MCF 10A (cell line): Measurements from ENCODE around the gene TNIP2. TPM values are rescaled to one million over a fixed set of nuclear protein-coding genes. Genes with fewer than 3 reads are reported as not detected.

Experiments used
- BruUV-seq: library from RNA; stranded (reverse); fragments of 400-500 nt; replicated peaks from 2 replicates; lab custom pipeline; 2021; lab: Mats Ljungman, UMichigan
- CTCF ChIA-PET: fragments of 300-600 bp; sonication (Branson Sonifier 250); formaldehyde crosslinking; extraction: SDS; loops from one replicate; lab custom pipeline; 2021; ENCODE audit warnings: antibody characterized with exemption, inconsistent platforms; lab: Yijun Ruan, JAX
- POLR2A ChIA-PET: fragments of 300-600, 350-650 bp; sonication (Branson Sonifier 250); formaldehyde crosslinking; extraction: SDS; loops from one replicate; lab custom pipeline; 2020; ENCODE audit warnings: antibody characterized with exemption, inconsistent platforms; lab: Yijun Ruan, JAX
- DNase-seq: peaks from one replicate; pipeline ENCODE4 v3.0.0-alpha.2; 2018; ENCODE audit not compliant: unreplicated experiment
- H3K27ac Mint-ChIP-seq: one replicate; pipeline ENCODE4 v1.8.0; 2022; ENCODE audit warnings: mild to moderate bottlenecking, low read depth, mixed read lengths; ENCODE audit not compliant: unreplicated experiment
- H3K27me3 Mint-ChIP-seq: one replicate; pipeline ENCODE4 v1.8.0; 2022; ENCODE audit warnings: mixed read lengths; ENCODE audit not compliant: insufficient read depth, unreplicated experiment
- H3K36me3 Mint-ChIP-seq: one replicate; pipeline ENCODE4 v1.8.0; 2022; ENCODE audit warnings: mild to moderate bottlenecking, moderate library complexity, mixed read lengths; ENCODE audit not compliant: insufficient read depth, unreplicated experiment
- H3K4me1 Mint-ChIP-seq: one replicate; pipeline ENCODE4 v1.8.0; 2022; ENCODE audit warnings: mixed read lengths; ENCODE audit not compliant: insufficient read depth, unreplicated experiment
- H3K4me3 Mint-ChIP-seq: one replicate; pipeline ENCODE4 v1.8.0; 2022; ENCODE audit warnings: mild to moderate bottlenecking, moderate library complexity, mixed read lengths; ENCODE audit not compliant: unreplicated experiment
- H3K9me3 Mint-ChIP-seq: one replicate; pipeline ENCODE4 v1.8.0; 2022; ENCODE audit warnings: mixed read lengths; ENCODE audit not compliant: unreplicated experiment
- CTCF ChIP-seq: fragments of 200-600 bp; IDR thresholded peaks from one replicate; pipeline ENCODE4 v1.8.0; 2022; ENCODE audit warnings: antibody characterized with exemption, mild to moderate bottlenecking; ENCODE audit not compliant: unreplicated experiment
- intact Hi-C: fragments of 100-400 bp; cut with micrococcal nuclease; formaldehyde crosslinking; loops from 2 replicates; pipeline ENCODE4 v1.14.1; 2022
- total RNA-seq: library from RNA; stranded (reverse); gene quantifications from 2 replicates; pipeline ENCODE4 v1.2.3, GENCODE V29; 2022

Gene TNIP2
- total RNA-seq, 1 experiment from 2014 or later = 46.1 TPM

GRCh38 chr4:2790583-2791517, 34.7 kb upstream of the TNIP2 start:
- no peak for TF ChIP-seq CTCF
- ChIA-PET POLR2A (interaction anchor here (0.6 to 1.1 kb wide), 3 partner anchors 14 to 270 kb away, joined by 3 to 4 read pairs (median 3); no protein-coding TSS in a partner anchor), CTCF (interaction anchor here (1.5 kb wide), 1 partner anchor 26 kb away, joined by 3 read pairs; no protein-coding TSS in a partner anchor)
- Mint-ChIP-seq H3K9me3 (no peaks in the 10 kb centered on the region), H3K27ac (no peak overlapping the region), H3K4me3 (no peak overlapping the region), H3K36me3 (no peaks in the 10 kb centered on the region), H3K4me1 (peaks cover 19% of the 10 kb centered on the region), H3K27me3 (no peaks in the 10 kb centered on the region)
- intact Hi-C loops = no loop called here
- no TSS peak for BruUV-seq
- no peak for DNase-seq

GRCh38 chr4:2789793-2790582, 33.9 kb upstream of the TNIP2 start:
- H3K27me3 Mint-ChIP-seq = peaks cover 2% of the 10 kb centered on the region
- CTCF ChIA-PET = no interaction called here
- POLR2A ChIA-PET = interaction anchor here (0.6 kb wide), 1 partner anchor 270 kb away, joined by 4 read pairs; no protein-coding TSS in a partner anchor
- H3K4me3 Mint-ChIP-seq = no peak overlapping the region
- no TSS peak for BruUV-seq
- H3K4me1 Mint-ChIP-seq = peaks cover 11% of the 10 kb centered on the region
- DNase-seq = no peak
- no peak for TF ChIP-seq CTCF
- H3K27ac Mint-ChIP-seq = no peak overlapping the region
- intact Hi-C loops = no loop called here
- no peaks in the 10 kb centered on the region for H3K9me3 Mint-ChIP-seq
- no peaks in the 10 kb centered on the region for H3K36me3 Mint-ChIP-seq

- no peak for TF ChIP-seq CTCF
- DNase-seq = no peak
- Mint-ChIP-seq H3K27me3 (peaks cover 8% of the 10 kb centered on the region), H3K9me3 (no peaks in the 10 kb centered on the region), H3K36me3 (no peaks in the 10 kb centered on the region), H3K4me3 (no peak overlapping the region), H3K4me1 (peaks cover 4% of the 10 kb centered on the region), H3K27ac (no peak overlapping the region)
- ChIA-PET CTCF (no interaction called here), POLR2A (no interaction called here)
- intact Hi-C loops = no loop called here
- no TSS peak for BruUV-seq
These were observed 33.2 kb upstream of the TNIP2 start for GRCh38 chr4:2789351-2789750.
